HEK293T (cell line): ENCODE results near the gene DARS1.

Source experiments
- CTBP1 ChIP-seq: fragments of 450-650 bp; IDR thresholded peaks from 2 replicates; pipeline ENCODE4 v1.6.1; 2016; ENCODE audit warnings: borderline replicate concordance
- ELF4 ChIP-seq: fragments of 450-650 bp; IDR thresholded peaks from 2 replicates; pipeline ENCODE4 v1.6.1; 2017; ENCODE audit warnings: antibody characterized with exemption
- FOXM1 ChIP-seq: fragments of 450-650 bp; IDR thresholded peaks from 2 replicates; pipeline ENCODE4 v1.6.1; 2017; ENCODE audit warnings: mild to moderate bottlenecking, borderline replicate concordance
- LEF1 ChIP-seq: fragments of 450-650 bp; IDR thresholded peaks from 2 replicates; pipeline ENCODE4 v1.6.1; 2017; ENCODE audit warnings: mild to moderate bottlenecking, borderline replicate concordance
- TARDBP ChIP-seq: fragments of 450-650 bp; IDR thresholded peaks from 2 replicates; pipeline ENCODE4 v1.6.1; 2016

- TF ChIP-seq FOXM1 (no peak), TARDBP (no peak), CTBP1 (no peak), ELF4 (no peak), LEF1 (no peak)
Measured at GRCh38 chr2:135909976-135910375, 75.5 kb downstream of the DARS1 start.
